CD4-positive, alpha-beta T cell (primary cell): ENCODE data around the gene UNC80. TPM values are rescaled to one million over a fixed set of nuclear protein-coding genes. Genes with fewer than 3 reads are reported as not detected.

Experiments
- ATAC-seq: fragments of 200-7000 bp; cut with Tn5 transposase; one replicate; pipeline ENCODE4 v1.10.0; 2022; ENCODE audit warnings: mild to moderate bottlenecking; ENCODE audit not compliant: poor library complexity
- CTCF ChIA-PET: fragments of 350-600 bp; sonication (Branson Sonifier 250); formaldehyde crosslinking; loops from one replicate; lab custom pipeline; 2021; ENCODE audit warnings: antibody characterized with exemption, inconsistent platforms; lab: Charles Lee
- POLR2A ChIA-PET: fragments of 350-600 bp; sonication (Branson Sonifier 250); formaldehyde crosslinking; loops from one replicate; lab custom pipeline; 2021; ENCODE audit warnings: antibody characterized with exemption, inconsistent platforms; lab: Charles Lee
- DNase-seq, 14 experiments: peaks; one replicate each; pipeline ENCODE4 v3.0.0-alpha.2; 2013 to 2020; ENCODE audit warnings: mixed read lengths in 2 of 14
- H3K27ac ChIP-seq, 2 donors: one replicate each; pipeline versions ENCODE4 v1.5.1 to v1.7.0; 2013; ENCODE audit warnings: low read length in 2 of 2, low read depth in 1 of 2, mild to moderate bottlenecking in 1 of 2
- H3K27me3 ChIP-seq, 2 experiments: 1 replicate in 1 of 2; 2 replicates in 1 of 2; pipeline versions ENCODE4 v1.6.1 to v1.7.0; 2013; ENCODE audit warnings: low read length in 2 of 2, control low read depth in 1 of 2, mild to moderate bottlenecking in 1 of 2, moderate library complexity in 1 of 2; ENCODE audit not compliant: insufficient read depth in 2 of 2, control insufficient read depth in 1 of 2
- H3K36me3 ChIP-seq: one replicate; pipeline ENCODE4 v1.6.1; 2013; ENCODE audit warnings: low read length, control low read depth; ENCODE audit not compliant: insufficient read depth
- H3K4me1 ChIP-seq: one replicate; pipeline ENCODE4 v1.6.1; 2013; ENCODE audit warnings: low read length, control low read depth; ENCODE audit not compliant: insufficient read depth
- H3K4me3 ChIP-seq: one replicate; pipeline ENCODE4 v1.5.1; 2013; ENCODE audit warnings: mild to moderate bottlenecking, low read length, moderate library complexity
- H3K9me3 ChIP-seq, 2 experiments: 1 replicate in 1 of 2; 2 replicates in 1 of 2; pipeline versions ENCODE4 v1.6.1 to v1.7.0; 2013; ENCODE audit warnings: low read length in 2 of 2, mild to moderate bottlenecking in 2 of 2, control low read depth in 1 of 2, moderate library complexity in 1 of 2; ENCODE audit not compliant: control insufficient read depth in 1 of 2, insufficient read depth in 1 of 2
- H3K27ac Mint-ChIP-seq: one replicate; pipeline ENCODE4 v1.8.0; 2020; ENCODE audit warnings: mixed read lengths
- H3K27me3 Mint-ChIP-seq: one replicate; pipeline ENCODE4 v1.8.0; 2021; ENCODE audit warnings: mixed read lengths
- H3K36me3 Mint-ChIP-seq: one replicate; pipeline ENCODE4 v1.8.0; 2021; ENCODE audit warnings: low read depth, mixed read lengths
- H3K4me1 Mint-ChIP-seq: one replicate; pipeline ENCODE4 v1.8.0; 2021; ENCODE audit warnings: low read depth, mixed read lengths
- H3K4me3 Mint-ChIP-seq: one replicate; pipeline ENCODE4 v1.8.0; 2020; ENCODE audit warnings: mild to moderate bottlenecking, mixed read lengths
- H3K9me3 Mint-ChIP-seq: one replicate; pipeline ENCODE4 v1.8.0; 2020; ENCODE audit warnings: mixed read lengths
- CTCF ChIP-seq: fragments of 200-600 bp; IDR thresholded peaks from one replicate; pipeline ENCODE4 v1.8.0; 2022; ENCODE audit warnings: antibody characterized with exemption, mild to moderate bottlenecking
- intact Hi-C, 2 experiments: fragments of 100-400 bp; cut with DNase I in 1 of 2; cut with micrococcal nuclease in 1 of 2; formaldehyde crosslinking; loops; one replicate each; pipeline versions ENCODE4 v1.15.1 to v1.9.0; 2023 to 2025; cut with DNase I, micrococcal nuclease
- total RNA-seq, 174 experiments: library from RNA in 2 of 174; stranded (reverse) in 2 of 174; gene quantifications; one replicate each; pipeline ENCODE4 v1.2.3 and lab custom pipeline; 2021 to 2026

The UNC80 gene
- total RNA-seq, 2 experiments from 2014 or later: not detected

GRCh38 chr2:209907746-209908145, 136.1 kb downstream of the UNC80 start:
- ChIA-PET CTCF (no interaction called here), POLR2A (interaction anchor here (0.7 kb wide), 1 partner anchor 140 kb away, joined by 3 read pairs; no protein-coding TSS in a partner anchor)
- no peak overlapping the region for H3K4me3 ChIP-seq
- H3K27ac ChIP-seq: no peak overlapping the region
- no peaks in the 10 kb centered on the region for H3K36me3 Mint-ChIP-seq
- ATAC-seq: no peak
- H3K27me3 ChIP-seq: no peaks in the 10 kb centered on the region
- no peaks in the 10 kb centered on the region for H3K4me1 ChIP-seq
- H3K27ac Mint-ChIP-seq: no peak overlapping the region
- intact Hi-C loops: no loop called here
- no peak overlapping the region for H3K4me3 Mint-ChIP-seq
- no peaks in the 10 kb centered on the region for H3K9me3 ChIP-seq
- H3K36me3 ChIP-seq: no peaks in the 10 kb centered on the region
- no peak for DNase-seq
- H3K27me3 Mint-ChIP-seq: peaks cover 5% of the 10 kb centered on the region
- H3K9me3 Mint-ChIP-seq: no peaks in the 10 kb centered on the region
- TF ChIP-seq CTCF: no peak
- H3K4me1 Mint-ChIP-seq: no peaks in the 10 kb centered on the region

- Mint-ChIP-seq H3K27ac (no peak overlapping the region), H3K4me1 (no peaks in the 10 kb centered on the region), H3K27me3 (peaks cover 11% of the 10 kb centered on the region), H3K9me3 (no peaks in the 10 kb centered on the region), H3K36me3 (no peaks in the 10 kb centered on the region), H3K4me3 (no peak overlapping the region)
- Histone ChIP-seq H3K27ac (no peak overlapping the region), H3K9me3 (no peaks in the 10 kb centered on the region), H3K36me3 (no peaks in the 10 kb centered on the region), H3K27me3 (no peaks in the 10 kb centered on the region), H3K4me1 (no peaks in the 10 kb centered on the region), H3K4me3 (no peak overlapping the region)
- CTCF ChIA-PET: no interaction called here
- TF ChIP-seq CTCF: no peak
- intact Hi-C loops: no loop called here
- ATAC-seq (no peak), DNase-seq (no peak)
- POLR2A ChIA-PET: no interaction called here
Measured at GRCh38 chr2:209908511-209908910, 136.9 kb downstream of the UNC80 start.

- CTCF ChIA-PET: no interaction called here
- ATAC-seq (no peak), DNase-seq (no peak)
- no peaks in the 10 kb centered on the region for H3K9me3 ChIP-seq
- no peaks in the 10 kb centered on the region for H3K36me3 Mint-ChIP-seq
- no peaks in the 10 kb centered on the region for H3K4me1 ChIP-seq
- intact Hi-C loops: no loop called here
- no peak overlapping the region for H3K4me3 Mint-ChIP-seq
- H3K27ac ChIP-seq: no peak overlapping the region
- TF ChIP-seq CTCF: no peak
- no peaks in the 10 kb centered on the region for H3K9me3 Mint-ChIP-seq
- POLR2A ChIA-PET: no interaction called here
- no peak overlapping the region for H3K4me3 ChIP-seq
- H3K36me3 ChIP-seq: no peaks in the 10 kb centered on the region
- H3K27me3 ChIP-seq: peaks cover 0 to 5% of the 10 kb centered on the region in 2 experiments
- H3K27me3 Mint-ChIP-seq: peaks cover 15% of the 10 kb centered on the region
- no peaks in the 10 kb centered on the region for H3K4me1 Mint-ChIP-seq
- no peak overlapping the region for H3K27ac Mint-ChIP-seq
Measured at GRCh38 chr2:209911486-209911885, 139.9 kb downstream of the UNC80 start.
